HepG2 (cell line): ENCODE data around the gene NFRKB. TPM values are rescaled to one million over a fixed set of nuclear protein-coding genes. Genes with fewer than 3 reads are reported as not detected.

Source experiments
- CREM ChIP-seq, 2 experiments: sonication (generic) in 1 of 2; formaldehyde crosslinking in 1 of 2; IDR thresholded peaks; 2 replicates each; pipeline versions ENCODE4 v1.4.0 to v1.6.1; 2016 to 2020; ENCODE audit warnings: antibody characterized with exemption in 1 of 2, mild to moderate bottlenecking in 1 of 2, missing genetic modification reagents in 1 of 2
- DBP ChIP-seq: sonication (generic); formaldehyde crosslinking; IDR thresholded peaks from 2 replicates; pipeline ENCODE4 v1.4.0; 2020; ENCODE audit warnings: missing genetic modification reagents; ENCODE audit errors: not compliant biosample characterization
- RORA ChIP-seq: sonication (generic); formaldehyde crosslinking; IDR thresholded peaks from 2 replicates; pipeline ENCODE4 v1.5.0; 2020; ENCODE audit warnings: mild to moderate bottlenecking, missing genetic modification reagents, moderate library complexity
- SALL1 ChIP-seq: sonication (generic); formaldehyde crosslinking; IDR thresholded peaks from 2 replicates; pipeline ENCODE4 v1.8.0; 2022; ENCODE audit warnings: mild to moderate bottlenecking, missing genetic modification reagents
- SKI ChIP-seq: fragments of 450-650 bp; IDR thresholded peaks from one replicate; pipeline ENCODE4 v1.6.1; 2018; ENCODE audit warnings: mild to moderate bottlenecking; ENCODE audit not compliant: partially characterized antibody
- SOX6 ChIP-seq, 2 experiments: fragments of 450-650 bp in 1 of 2; sonication (generic) in 1 of 2; formaldehyde crosslinking in 1 of 2; IDR thresholded peaks; 2 replicates each; pipeline versions ENCODE4 v1.4.0 to v1.6.1; 2017 to 2020; ENCODE audit warnings: antibody characterized with exemption in 1 of 2, mild to moderate bottlenecking in 1 of 2, missing genetic modification reagents in 1 of 2
- STAG1 ChIP-seq: sonication (generic); formaldehyde crosslinking; IDR thresholded peaks from 2 replicates; pipeline ENCODE4 v1.4.0; 2020; ENCODE audit warnings: missing genetic modification reagents
- TMF1 ChIP-seq: sonication (generic); formaldehyde crosslinking; IDR thresholded peaks from 2 replicates; pipeline ENCODE4 v1.8.1; 2022; ENCODE audit warnings: low read depth, missing genetic modification reagents
- WIZ ChIP-seq: sonication (generic); formaldehyde crosslinking; IDR thresholded peaks from 2 replicates; pipeline ENCODE4 v1.5.1; 2020; ENCODE audit warnings: mild to moderate bottlenecking, missing genetic modification reagents
- ZBTB38 ChIP-seq: sonication (generic); formaldehyde crosslinking; IDR thresholded peaks from 2 replicates; pipeline ENCODE4 v1.5.1; 2020; ENCODE audit warnings: mild to moderate bottlenecking, missing genetic modification reagents
- ZNF337 ChIP-seq: sonication (generic); formaldehyde crosslinking; IDR thresholded peaks from 2 replicates; pipeline ENCODE4 v1.5.1; 2020; ENCODE audit warnings: missing genetic modification reagents, low read depth, mild to moderate bottlenecking, borderline replicate concordance
- ZNF383 ChIP-seq: sonication (generic); formaldehyde crosslinking; IDR thresholded peaks from 2 replicates; pipeline ENCODE4 v1.4.0; 2020; ENCODE audit warnings: missing genetic modification reagents, mild to moderate bottlenecking, borderline replicate concordance
- ZNF589 ChIP-seq: sonication (generic); formaldehyde crosslinking; conservative IDR thresholded peaks from 2 replicates; pipeline ENCODE4 v1.8.0; 2022; ENCODE audit warnings: mild to moderate bottlenecking, moderate library complexity, missing genetic modification reagents
- ZNF609 ChIP-seq: sonication (generic); formaldehyde crosslinking; IDR thresholded peaks from 2 replicates; pipeline ENCODE4 v1.4.0; 2020; ENCODE audit warnings: mild to moderate bottlenecking, missing genetic modification reagents, borderline replicate concordance
- polyA plus RNA-seq, 8 experiments: library from polyadenylated mRNA; depleted of rRNA in 3 of 8; stranded (reverse) in 7 of 8; unstranded in 1 of 8; fragments of >200 nt; fragmentation: Illumina TruSeq in 4 of 8; extraction: Trizol in 4 of 8; gene quantifications; 2 replicates each; pipeline versions ENCODE4 v1.2.1 to v1.2.3, GENCODE V29; 2011 to 2016; ENCODE audit warnings: low read depth in 4 of 8, missing spikeins in 1 of 8, mixed read lengths in 1 of 8; ENCODE audit not compliant: insufficient read depth in 1 of 8
- total RNA-seq, 5 experiments: library from RNA; depleted of rRNA; stranded (reverse); fragments of >200 nt; fragmentation: Illumina TruSeq; extraction: Trizol; gene quantifications; 2 replicates each; pipeline ENCODE4 v1.2.3, GENCODE V29; 2016; ENCODE audit warnings: low read depth in 1 of 5
- TF ChIP-seq, protein P1 (sequence below): sonication (generic); formaldehyde crosslinking; IDR thresholded peaks from 2 replicates; pipeline ENCODE4 v1.5.1; 2020; ENCODE audit warnings: mild to moderate bottlenecking, missing genetic modification reagents, moderate library complexity
- TF ChIP-seq, protein P2 (sequence below): IDR thresholded peaks from 2 replicates; pipeline ENCODE4 v1.6.1; 2018; ENCODE audit warnings: missing genetic modification reagents, mild to moderate bottlenecking, missing compliant biosample characterization

Gene NFRKB
- total and polyA plus RNA-seq, 2 of the 13 experiments (the other 11 are each of a cell fraction or from before 2014, with no cell fraction given), result 22.9 to 23.7 TPM

DNA sequence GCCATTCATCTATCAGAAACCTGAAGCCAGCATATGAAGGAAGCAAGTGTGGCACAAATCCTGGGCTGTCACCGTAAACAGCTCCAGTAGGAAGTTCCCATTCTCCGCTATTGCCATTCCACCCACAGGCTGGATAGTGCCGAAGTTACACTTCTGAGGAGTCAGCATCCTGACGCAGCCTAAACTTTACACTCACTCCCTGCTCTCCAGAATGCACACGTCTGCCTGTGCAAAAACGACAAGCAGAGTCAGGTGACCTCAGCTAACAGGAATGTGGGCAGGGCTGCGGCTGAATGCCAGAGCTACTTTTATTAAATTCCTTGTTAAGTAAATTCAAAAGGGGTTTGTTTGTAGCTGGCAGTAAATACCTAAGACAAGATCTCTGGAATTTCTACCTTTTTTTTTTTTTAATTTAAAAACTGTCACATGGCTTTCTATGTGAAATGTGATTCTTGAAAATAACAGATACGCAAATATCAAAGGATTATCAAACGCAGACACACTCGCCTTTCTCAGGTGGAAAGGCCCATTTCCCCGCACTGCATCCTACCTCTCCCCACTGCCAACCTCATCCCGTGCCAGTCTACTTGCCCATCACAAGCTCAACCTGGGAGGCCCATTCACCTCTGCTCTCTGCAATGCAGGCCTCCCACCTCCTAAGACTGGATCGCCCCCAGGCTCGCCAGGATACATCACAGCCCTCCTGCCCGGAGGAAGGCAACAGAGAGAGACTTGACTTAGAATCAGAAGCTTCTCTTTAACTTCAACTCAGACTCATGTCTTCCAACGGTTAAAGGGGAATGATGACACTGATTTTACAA lies 33.5 kb downstream of the NFRKB start (continued):
- TF ChIP-seq, protein P1, sequence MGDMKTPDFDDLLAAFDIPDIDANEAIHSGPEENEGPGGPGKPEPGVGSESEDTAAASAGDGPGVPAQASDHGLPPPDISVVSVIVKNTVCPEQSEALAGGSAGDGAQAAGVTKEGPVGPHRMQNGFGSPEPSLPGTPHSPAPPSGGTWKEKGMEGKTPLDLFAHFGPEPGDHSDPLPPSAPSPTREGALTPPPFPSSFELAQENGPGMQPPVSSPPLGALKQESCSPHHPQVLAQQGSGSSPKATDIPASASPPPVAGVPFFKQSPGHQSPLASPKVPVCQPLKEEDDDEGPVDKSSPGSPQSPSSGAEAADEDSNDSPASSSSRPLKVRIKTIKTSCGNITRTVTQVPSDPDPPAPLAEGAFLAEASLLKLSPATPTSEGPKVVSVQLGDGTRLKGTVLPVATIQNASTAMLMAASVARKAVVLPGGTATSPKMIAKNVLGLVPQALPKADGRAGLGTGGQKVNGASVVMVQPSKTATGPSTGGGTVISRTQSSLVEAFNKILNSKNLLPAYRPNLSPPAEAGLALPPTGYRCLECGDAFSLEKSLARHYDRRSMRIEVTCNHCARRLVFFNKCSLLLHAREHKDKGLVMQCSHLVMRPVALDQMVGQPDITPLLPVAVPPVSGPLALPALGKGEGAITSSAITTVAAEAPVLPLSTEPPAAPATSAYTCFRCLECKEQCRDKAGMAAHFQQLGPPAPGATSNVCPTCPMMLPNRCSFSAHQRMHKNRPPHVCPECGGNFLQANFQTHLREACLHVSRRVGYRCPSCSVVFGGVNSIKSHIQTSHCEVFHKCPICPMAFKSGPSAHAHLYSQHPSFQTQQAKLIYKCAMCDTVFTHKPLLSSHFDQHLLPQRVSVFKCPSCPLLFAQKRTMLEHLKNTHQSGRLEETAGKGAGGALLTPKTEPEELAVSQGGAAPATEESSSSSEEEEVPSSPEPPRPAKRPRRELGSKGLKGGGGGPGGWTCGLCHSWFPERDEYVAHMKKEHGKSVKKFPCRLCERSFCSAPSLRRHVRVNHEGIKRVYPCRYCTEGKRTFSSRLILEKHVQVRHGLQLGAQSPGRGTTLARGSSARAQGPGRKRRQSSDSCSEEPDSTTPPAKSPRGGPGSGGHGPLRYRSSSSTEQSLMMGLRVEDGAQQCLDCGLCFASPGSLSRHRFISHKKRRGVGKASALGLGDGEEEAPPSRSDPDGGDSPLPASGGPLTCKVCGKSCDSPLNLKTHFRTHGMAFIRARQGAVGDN (CRISPR knock-in tag), result peak; percentile 17; the same call in 1 of the 2 replicates
- TF ChIP-seq ZNF383 (no peak), ZNF609 (CRISPR knock-in tag) (no peak), ZBTB38 (CRISPR knock-in tag) (peak; percentile 94), DBP (CRISPR knock-in tag) (no peak), SALL1 (CRISPR knock-in tag) (peak; percentile 71; the same call in 1 of the 2 replicates), SOX6 (IDR thresholded peaks at IDR 0.05) (no peak), SOX6 (CRISPR knock-in tag; IDR thresholded peaks at IDR 0.05) (no peak; the same call in 1 of the 2 replicates), CREM (IDR thresholded peaks at IDR 0.05) (0 out of 2 replicates have a peak, but pooled peaks have one; percentile 45), CREM (CRISPR knock-in tag; IDR thresholded peaks at IDR 0.05) (no peak), WIZ (CRISPR knock-in tag) (no peak), ZNF589 (CRISPR knock-in tag) (no peak), STAG1 (0 out of 2 replicates have a peak, but pooled peaks have one; percentile 17), SKI (no peak), RORA (CRISPR knock-in tag) (no peak), ZNF337 (CRISPR knock-in tag) (no peak), TMF1 (CRISPR knock-in tag) (no peak)
- TF ChIP-seq, protein P2, sequence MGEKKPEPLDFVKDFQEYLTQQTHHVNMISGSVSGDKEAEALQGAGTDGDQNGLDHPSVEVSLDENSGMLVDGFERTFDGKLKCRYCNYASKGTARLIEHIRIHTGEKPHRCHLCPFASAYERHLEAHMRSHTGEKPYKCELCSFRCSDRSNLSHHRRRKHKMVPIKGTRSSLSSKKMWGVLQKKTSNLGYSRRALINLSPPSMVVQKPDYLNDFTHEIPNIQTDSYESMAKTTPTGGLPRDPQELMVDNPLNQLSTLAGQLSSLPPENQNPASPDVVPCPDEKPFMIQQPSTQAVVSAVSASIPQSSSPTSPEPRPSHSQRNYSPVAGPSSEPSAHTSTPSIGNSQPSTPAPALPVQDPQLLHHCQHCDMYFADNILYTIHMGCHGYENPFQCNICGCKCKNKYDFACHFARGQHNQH (CRISPR knock-in tag), result peak; percentile 41
